Fibroblast of skin of back (primary cell): ENCODE measurements around the gene UPB1. TPM values are rescaled to one million over a fixed set of nuclear protein-coding genes. Genes with fewer than 3 reads are reported as not detected.

Experiments
- DNase-seq: peaks from one replicate; pipeline ENCODE4 v3.0.0-alpha.2; 2013
- polyA plus RNA-seq, 2 experiments: library from polyadenylated mRNA; unstranded; fragments of 120-200 nt; gene quantifications; one replicate each; pipeline ENCODE4 v1.2.1, GENCODE V29; 2013; ENCODE audit not compliant: insufficient read length in 2 of 2

UPB1 gene
- polyA plus RNA-seq (2013, experiment 1 of 2; ENCODE audit: insufficient read length): 0.20 TPM
- 0.87 TPM for polyA plus RNA-seq (2013, experiment 2 of 2; ENCODE audit: insufficient read length)

GRCh38 chr22:24494528-24495364 lies at the start of gene UPB1:
Gene UPB1, plus strand, starts transcription at chr22:24495332. Its CDS starts 72 bp downstream, at chr22:24495404.
- no peak for DNase-seq

DNA sequence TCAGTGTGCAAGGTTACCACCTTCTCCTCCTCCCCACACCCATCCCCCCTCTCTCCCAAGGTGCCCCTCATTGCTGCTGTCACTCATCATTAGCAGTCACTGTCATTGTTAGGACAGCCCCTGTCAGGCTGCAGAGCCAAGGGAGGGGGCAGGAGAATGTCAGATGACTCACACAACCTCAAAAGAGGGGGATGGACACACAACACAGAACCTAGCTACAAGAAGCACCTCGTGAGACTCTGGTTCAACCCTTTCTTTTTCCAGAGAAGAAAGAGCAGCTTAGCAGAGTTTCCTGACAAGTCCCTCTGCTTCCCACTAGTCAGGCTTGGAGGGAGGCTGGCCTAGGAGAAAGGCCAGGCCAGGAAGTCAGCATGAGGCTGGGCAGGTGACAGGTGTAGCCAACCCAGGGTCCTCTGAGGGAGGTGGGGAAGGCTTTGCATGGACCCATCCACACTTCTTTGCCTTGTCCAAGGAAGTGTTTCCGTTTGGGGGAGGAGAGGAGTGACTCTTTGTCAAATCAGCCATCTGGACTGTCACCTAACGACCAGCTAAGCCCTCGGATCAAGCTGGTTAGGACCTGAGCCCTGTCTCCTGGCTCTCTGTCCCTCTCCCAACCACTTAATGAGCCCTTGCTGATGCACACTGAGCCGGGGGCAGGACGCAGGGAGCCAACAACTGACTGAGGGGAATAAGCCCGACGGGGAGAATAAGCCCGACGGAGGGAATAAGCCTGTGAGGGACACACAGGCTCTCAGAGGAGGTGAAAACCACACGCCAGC lies 49.5 kb upstream of the UPB1 start:
- peak; percentile 19 for DNase-seq

DNA sequence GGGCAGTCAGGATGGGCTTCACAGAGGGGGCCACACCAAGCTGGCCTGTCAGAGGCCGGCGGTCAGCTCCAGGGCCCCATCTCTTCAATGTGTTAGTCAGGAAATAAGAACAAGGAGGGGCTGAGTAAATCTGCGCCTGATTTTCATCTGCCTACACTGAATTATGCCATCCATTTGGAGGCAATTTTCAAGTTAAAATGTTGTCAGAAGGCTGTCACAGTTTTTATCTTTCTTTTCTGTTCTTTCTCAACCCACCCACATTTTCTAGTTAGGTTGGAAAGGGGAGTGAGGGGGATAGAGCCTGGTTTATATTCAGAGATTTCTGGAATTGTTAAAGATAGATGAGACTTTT lies 48.9 kb upstream of the UPB1 start:
- DNase-seq: no peak

DNA sequence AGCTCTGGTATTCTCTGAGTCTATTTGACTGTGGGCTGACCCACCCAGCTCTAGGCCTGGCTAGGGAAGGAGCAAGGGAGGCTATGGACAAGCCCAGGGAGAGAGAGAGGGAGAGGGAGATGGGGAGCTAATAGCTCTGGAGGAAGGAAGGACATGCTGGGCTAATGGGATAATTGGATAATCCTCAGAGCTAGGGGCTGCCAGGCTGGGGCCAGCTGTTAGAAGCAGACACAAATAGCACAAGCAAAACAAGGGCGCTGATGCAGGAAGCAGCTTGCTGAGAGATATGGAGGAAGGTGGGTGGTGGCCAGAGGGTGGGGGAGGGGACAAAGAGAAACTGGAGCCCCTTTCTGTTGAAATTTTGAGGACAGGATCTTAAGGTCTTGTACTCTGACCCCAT lies 44.5 kb upstream of the UPB1 start:
- DNase-seq: no peak

- DNase-seq: no peak
These were observed 44.0 kb upstream of the UPB1 start for GRCh38 chr22:24451162-24451561.

GRCh38 chr22:24453853-24454252 lies 41.3 kb upstream of the UPB1 start:
- DNase-seq: no peak

- DNase-seq: no peak
These were observed 40.1 kb upstream of the UPB1 start for GRCh38 chr22:24455039-24455438.

DNA sequence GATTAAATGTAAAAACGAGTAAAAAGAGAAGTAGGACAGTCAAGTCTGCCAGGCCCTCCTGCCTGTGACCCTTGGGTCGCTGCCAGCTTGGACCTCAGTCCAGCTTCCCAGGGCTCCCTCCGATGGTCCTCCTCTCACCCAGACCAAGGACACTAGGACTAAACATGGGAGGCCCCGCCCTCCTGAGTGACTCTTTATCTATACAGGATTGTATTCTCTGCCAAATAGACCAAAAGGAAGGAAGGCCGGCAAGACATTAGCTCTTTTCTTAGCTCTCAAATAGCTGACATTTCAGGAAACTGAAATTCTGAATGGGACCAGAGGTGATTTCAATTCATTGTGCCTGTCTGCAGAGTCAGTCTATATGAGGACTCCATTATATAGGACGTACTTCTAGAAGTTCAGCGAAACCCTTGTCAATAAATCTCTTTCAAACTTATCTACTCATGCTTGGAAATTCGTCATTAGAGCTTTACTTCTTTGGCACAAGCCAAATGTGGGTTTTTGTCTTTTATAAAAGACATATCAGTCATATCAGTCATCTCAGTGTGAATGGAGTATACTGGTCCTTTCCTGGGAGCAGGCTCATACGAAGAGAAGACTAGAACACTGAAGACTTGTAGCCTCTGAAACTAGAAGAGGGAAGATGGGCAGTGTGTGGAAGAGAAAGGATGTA lies 39.2 kb upstream of the UPB1 start:
- DNase-seq: no peak

DNA sequence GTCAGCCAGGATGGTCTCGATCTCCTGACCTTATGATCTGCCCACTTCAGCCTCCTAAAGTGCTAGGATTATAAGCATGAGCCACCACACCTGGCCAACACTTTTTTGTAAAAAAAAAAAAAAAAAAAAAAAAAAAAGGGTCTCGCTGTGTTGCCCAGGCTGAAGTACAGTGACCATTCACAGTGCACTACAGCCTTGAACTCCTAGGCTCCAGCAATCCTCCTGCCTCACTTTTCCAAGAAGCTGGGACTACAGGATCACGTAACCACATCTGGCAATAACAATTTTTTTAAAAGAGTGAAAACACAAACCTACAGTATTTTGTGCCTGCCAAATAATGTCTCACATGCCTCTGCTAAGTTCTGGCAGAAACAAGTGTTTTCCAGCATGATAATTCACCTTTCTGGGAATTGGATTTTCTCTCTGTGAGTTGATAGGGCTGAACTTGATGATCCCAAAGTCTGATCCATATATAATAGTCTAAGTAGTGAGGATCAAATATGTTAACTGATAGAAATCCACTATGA lies 37.2 kb upstream of the UPB1 start:
- DNase-seq: no peak

DNA sequence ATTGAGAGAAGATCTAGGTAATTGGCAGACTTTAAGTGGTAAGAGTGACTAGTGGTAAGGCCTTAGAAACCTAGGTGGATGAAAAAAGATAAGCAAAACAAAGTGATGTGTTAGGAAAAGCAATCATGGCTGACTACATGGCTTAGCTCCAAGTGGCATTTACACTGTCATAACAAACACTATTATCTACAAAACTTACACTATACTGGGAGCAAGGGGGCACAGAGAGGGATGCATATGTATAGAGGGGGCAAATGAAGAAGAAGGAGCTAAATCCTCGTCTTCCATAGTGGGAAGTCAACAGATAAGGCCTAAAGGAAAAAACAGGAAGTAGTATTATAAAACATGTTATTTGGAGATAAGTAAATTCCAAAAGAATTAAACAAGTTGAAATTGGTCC lies 35.2 kb upstream of the UPB1 start:
- DNase-seq: no peak

- peak; percentile 56 for DNase-seq
These were observed 34.6 kb upstream of the UPB1 start for GRCh38 chr22:24460418-24461089.

DNA sequence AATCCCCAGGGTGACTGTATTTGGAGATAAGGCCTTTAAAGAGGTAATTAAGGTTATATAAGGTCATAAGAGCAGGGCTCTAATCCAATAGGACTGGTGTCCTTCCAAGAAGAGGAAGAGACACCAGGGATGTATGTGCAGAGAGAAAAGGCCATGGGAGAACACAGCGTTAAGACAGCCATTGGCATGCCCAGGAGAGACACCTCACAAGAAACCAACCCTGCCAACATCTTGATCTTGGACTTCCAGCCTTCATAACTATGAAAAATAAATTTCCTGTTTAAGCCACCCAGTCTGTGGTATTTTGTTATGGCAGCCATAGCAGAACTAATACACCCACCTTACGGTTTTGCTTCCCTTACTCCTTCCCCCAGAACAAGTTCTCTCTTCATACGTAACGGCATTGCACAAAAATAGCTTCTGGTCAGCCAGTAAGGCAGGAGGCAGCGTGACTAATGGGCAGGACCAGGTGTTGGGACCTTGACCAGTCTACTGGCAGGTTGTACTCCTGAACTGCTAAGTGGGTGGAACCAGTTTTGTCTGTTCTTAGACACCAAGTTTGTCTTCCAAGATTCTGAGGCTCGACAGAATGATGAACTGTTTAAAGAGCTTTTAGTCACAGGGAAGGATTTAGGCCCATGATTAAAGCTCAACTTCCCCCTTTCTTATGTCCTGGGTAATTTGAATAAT lies 31.9 kb upstream of the UPB1 start:
- no peak for DNase-seq

DNA sequence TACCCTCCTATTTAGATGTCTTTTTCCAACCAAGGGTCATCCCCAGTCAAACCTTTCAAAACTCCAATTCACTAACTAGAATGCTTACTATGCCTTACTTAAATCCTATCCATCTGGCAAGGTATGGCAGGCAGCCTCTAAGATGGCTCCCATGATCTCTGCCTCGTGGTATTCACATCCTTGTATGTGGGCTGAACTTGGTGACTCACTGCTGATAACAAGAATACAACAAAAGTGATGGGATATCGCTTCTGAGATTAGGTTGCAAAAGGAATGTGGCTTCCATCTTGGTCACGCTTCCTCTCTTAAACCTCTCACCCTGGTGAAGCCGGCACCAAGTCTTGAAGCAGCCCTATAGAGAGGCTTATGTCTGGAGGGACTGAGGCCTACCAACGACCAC lies 29.6 kb upstream of the UPB1 start:
- peak; percentile 84 for DNase-seq

GRCh38 chr22:24465975-24466374 lies 29.2 kb upstream of the UPB1 start:
- DNase-seq: no peak

DNA sequence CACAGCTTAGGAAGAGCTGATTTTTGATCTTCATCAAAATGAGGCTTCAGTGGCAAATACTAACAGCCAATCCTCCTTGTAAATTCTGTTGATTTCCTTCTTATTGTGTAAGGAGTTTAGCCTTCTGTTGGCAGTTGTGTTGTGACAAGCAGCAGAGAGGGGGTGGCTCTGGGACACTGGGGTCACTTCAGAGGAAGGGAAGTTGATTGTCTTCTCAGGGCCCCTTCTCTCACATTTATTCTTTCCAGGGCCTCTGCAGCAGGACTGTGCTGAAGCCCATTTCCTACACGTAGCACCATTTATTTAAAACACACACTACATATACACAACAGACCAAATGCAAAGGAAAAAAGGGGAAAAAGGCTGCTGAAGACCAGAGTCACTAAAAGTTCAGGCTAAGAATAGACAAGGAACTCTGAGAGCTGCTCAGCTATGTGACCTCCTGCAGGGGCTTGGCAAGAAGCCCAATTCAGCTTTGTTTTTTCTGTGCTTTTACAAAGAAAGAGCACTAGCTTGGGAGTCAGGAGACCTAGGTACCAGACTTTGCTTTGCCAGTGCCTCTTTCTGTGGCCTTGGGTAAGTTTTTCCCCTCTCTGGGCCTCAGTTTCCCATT lies 28.3 kb upstream of the UPB1 start:
- DNase-seq: peak; percentile 90

DNA sequence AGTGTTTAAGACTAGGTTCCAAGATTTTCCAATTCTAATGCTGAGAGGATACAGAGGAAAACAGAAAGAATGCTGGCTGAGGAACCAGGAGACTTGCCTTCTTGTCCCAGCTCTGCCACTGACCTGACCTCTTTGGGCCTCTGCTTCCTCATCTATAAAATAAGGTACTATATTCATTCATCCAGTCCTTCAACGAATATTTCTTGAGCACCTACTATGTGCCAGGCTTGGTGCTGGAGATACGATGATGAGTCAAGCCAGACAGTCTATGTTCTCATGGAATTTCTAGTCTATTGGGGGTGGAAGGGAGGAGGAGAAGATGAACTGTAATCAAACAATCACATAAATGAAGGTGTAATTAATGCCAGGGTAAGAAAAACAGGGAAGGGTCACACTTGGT lies 27.8 kb upstream of the UPB1 start:
- no peak for DNase-seq

DNA sequence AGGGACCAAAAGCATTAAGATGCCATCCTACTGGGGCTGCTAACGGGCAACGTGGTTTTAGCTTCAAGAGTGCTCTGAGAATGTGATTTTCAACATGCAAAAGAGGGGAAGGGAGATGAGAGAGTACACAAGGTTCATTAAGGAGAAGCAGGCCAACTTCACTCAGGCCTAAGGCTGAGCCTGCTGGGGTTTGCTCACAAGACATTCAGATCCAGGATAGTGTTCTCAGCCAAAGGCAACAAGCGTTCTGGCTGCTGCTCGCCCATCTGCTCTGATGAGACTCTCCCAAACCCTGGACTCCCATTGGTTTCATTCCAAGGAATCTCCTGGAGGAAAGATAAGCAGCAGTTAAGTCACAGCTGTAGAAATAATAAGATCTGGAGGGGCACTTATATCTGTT lies 23.6 kb upstream of the UPB1 start:
- peak; percentile 83 for DNase-seq

DNA sequence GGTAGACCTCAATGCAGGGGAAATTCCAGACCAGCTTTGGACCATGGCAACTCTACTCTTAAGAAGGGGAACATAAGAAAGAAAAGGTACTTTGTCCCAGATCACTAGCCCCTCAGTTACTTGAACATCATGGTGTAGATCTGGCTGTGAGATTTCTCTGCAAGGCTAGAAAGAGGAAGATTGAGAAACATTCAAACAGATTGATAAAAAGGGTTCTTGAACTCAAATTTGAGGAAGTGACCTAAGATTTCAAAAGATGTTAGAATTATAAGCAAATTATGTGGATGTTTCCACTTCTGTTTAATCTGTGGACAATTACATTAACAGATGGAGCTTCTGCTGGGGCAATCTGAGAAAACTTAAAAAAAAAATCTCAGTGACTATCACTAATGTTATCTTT lies 21.8 kb upstream of the UPB1 start:
- no peak for DNase-seq

- peak; percentile 96 for DNase-seq
These were observed 20.9 kb upstream of the UPB1 start for GRCh38 chr22:24474221-24474620.

GRCh38 chr22:24474649-24475255 lies 20.4 kb upstream of the UPB1 start:
- DNase-seq: peak; percentile 63

- no peak for DNase-seq
These were observed 13.5 kb upstream of the UPB1 start for GRCh38 chr22:24481641-24482040.
